ENCODE measurements around the gene IFT43. TPM values are rescaled to one million over a fixed set of nuclear protein-coding genes. Genes with fewer than 3 reads are reported as not detected.

Gene IFT43
- total RNA-seq, 1 donor from 2014 or later: 39.9 TPM

DNA sequence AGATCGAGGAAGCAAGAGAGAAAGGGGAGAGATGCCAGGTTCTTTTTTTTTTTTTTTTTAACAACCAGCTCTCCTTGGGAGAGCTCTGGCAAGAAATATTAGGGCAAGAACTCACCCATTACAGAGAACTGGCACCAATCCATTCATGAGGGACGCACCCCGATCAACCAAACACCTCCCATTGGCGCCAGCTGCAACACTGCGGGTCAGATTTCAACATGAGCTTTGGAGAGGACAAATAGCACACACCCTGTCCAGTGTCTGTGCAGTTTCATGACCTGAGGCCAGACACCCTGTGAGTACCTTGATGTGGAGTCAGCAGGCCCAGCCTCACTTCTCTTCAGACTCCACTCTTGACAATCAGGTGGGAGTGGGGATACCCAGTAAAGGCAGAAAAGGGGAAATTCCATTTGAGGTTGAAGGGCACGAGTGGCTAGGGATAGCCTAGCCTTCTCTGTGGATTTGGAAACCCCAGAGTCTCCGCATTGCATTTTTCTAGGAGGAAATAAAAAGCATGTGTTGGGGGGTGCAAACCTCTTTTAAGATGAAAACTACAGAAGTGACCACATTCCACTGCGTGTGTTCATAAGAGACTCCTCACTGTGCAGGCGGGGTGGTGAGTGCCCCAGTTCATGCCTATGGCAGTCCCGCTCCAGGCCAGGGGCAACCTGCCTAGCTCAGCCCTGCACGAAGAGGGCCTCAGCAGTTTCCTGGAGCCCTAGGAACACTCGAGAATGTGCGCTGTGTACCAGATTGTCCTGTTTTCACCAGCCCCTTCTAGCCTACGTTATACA lies 123.7 kb downstream of the IFT43 start:
- no peak for DNase-seq (ENCODE audit: low spot score)

DNA sequence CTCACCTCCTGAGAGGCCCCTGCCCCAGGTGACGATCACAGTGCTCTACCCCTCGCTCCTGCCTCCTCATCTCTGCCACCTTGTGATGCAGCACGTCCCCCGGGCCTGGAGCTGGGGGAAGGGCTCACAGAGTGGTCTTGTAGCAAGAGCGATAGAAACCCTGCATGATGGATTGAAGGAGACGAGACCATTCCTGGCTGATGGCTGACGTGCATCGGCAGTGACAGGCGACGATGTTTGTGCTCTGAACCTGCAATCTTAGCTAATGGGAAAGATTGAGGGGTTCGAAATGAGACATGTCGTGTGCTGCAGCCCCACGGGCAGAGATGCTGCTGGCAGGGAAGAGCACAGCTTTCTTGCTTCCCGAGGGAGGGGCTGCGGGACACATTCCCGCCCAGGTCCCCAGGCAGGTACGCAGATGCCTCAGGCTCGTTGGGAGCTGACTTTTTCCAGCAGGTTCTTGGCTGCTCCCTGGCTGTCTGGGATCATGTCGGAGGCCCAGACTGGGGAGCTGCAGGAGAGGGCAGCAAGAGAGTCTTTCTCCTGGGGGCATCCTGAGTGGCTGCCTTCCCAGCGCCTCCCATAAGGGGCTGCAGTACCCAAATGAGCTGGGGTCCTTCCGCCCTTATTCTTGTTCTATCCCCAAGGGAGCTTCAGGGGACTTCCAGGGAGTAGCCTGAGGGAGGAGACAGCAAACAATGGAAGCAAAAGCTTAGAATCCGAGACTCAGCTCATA lies 127.5 kb downstream of the IFT43 start:
- no peak for DNase-seq (ENCODE audit: low spot score)

GRCh38 chr14:76113691-76114090 lies 128.1 kb downstream of the IFT43 start:
- no peak for DNase-seq (ENCODE audit: low spot score)

DNA sequence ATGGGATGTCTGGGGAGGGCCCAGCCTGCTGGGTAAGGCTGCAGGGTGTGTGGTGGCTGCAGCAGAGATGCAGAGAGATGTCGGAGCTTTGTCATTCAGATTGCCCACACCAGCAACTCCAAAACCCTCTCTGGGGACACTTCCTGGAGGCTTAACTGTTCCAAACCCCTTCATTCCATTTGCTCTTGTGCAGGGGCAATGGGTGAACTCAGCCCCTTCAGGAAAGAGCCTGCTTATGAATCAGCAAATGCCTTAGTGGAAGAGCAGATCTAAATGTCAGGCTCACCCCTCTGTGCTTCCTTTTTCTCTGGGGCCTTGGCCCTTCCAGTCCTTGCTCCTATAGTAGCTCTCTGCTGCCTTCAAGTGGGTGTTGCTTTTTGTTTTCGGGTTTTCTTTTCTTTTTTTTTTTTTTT lies 129.5 kb downstream of the IFT43 start:
- no peak for DNase-seq (ENCODE audit: low spot score)

DNA sequence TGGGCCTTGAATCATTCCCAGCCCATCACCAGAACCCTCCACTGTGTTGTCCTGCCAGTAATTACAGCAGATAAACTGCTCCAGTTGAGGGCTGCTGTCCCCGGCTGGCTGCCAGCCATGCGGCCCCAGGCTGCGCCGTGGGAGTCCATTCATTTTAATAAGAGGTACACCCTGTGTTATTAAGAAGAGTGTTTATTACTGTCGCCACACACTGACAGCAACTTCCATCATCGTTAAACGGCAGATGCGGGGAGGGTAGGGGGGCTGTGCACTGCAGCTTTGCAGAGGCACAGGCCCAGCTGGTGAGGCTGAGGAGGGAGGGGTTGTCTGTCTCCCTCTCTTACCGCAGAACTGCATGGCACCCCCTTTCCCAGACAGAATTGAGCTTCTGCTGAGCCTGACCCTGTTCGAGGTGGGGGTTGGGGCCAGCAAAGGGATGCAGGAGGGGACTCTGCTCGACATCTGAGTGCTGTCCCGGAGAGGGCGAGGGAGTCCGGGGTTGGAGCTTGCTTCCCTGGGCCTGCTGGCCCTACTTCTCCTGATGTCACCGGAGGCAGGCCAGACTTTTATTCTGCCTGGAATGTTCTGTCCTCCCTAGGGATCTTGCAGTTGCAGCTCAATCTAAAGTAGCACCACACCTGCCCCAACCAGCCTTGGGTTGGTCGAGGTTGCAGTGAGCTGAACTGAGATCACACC lies 132.4 kb downstream of the IFT43 start:
- DNase-seq (ENCODE audit: low spot score): no peak

GRCh38 chr14:76118594-76118993 lies 133.0 kb downstream of the IFT43 start:
- DNase-seq (ENCODE audit: low spot score): no peak

GRCh38 chr14:76121089-76121748 lies 135.7 kb downstream of the IFT43 start:
- no peak for DNase-seq (ENCODE audit: low spot score)

DNA sequence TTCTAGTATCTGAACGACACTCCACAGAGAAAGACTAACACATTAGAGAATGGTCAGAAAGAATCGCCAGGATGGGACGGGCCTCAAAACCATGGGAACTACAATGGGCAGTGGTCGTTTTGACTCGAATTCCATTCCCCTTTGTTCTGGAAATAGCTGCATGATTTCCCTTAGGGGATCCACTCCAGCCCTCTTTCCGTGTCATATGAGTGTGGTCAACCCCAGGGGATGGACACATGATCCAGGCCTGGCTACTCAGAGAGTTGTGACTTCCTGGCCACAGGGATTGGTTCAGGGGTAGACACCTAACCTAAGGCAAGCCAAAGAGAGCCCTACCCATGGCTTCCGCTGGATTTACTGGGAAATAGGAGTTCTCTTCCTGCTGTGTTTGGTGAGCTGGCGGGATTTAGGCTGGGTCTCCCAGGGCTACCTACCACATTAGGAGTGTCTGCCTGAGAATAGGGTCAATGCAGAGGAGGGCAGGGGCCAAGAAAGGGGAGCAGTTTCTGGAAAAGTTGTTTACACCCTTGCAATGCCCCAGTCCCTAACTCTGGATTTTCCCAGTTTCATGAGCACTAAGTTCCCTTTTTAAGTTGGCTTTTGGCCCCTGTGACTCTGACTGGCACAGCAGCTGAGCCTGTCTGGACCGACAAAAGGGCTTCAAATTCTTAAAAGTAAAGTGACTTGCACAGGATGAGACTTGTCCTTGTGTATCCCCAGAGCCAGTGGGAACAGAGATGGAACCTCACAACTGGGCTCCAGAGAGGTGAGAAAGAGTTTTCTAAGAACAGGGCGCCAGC lies 138.1 kb downstream of the IFT43 start:
- no peak for DNase-seq (ENCODE audit: low spot score)

DNA sequence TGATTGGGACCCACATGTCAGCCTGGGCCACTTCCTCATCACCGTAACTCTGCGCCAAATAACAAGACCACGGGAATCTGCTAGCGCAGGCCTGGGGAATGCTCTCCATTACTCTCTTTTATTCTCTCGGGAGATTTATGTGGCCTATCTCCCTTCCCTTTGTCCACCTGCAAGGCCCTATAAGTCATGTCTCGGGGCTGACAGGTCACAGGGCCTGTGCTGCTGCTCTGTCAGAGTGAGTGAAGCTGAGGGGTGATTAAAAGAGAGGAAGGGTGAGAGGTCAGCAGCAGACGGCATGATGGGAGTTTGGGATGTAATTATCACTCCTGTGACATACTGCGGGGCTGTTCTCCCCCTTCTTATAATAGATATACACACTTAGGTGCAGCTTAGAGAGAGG lies 139.9 kb downstream of the IFT43 start:
- no peak for DNase-seq (ENCODE audit: low spot score)

DNA sequence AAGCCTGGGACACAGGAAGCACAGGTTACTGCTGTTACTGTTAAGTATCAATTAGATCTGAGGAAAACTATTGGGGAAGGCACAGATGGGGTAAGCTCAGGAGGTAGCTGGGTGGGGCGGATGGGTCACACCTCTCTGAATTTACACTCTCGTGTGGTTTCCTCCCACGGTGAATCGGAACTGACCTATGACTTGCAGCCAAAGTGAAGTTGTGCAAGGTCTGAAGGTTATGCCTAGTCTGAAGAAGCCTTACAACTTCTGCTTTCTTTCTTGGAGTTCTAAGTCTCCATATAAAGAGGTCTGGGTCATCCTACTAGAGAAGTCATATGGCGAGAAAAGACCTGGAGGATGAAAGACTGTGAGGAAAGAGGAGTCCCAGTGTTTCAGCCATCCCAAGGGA lies 140.5 kb downstream of the IFT43 start:
- no peak for DNase-seq (ENCODE audit: low spot score)

GRCh38 chr14:76129851-76130576 lies 144.5 kb downstream of the IFT43 start:
- no peak for DNase-seq (ENCODE audit: low spot score)

DNA sequence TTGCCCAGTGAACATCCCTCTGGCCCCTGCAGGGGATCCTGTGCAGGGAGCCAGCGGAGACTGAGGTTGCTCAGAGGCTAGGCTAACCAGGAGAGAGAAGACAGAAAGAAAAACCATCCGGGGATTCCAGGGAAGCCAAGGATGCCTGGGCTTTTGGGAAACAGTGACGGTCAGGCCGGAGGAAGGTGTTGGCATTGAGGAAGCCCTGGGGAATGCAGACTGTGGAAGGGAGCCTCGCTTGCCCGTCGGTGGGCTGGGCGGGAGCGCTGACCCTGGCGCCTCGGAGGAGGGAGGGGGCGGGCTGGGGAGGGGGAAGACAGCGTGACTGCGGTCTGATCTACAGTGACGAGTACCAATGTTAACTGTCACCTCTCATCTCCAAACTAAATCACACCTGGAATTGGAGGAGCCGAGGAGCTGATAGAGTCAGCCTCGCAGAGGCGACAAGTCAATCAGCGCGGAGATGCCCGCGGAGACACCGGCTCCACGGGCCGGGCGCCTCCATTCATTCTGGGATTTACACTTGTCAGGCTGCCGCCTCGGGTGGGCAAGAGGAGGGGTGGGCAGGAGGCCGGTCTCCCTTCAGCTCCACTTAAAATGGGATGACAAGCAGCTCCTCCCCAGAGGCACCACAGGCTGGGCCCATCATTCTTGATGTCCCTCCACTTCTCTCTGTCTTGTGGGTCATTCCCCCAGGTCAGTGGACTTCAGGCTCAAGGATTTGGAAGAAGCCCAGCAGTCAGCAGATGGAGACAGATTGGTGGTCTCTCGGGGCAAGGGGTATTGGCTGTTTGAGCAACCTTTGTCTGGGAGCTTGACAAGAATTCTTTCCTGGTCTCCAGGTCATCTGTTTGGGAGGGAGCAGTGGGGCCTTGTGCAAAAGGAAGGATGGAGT lies 145.8 kb downstream of the IFT43 start:
- DNase-seq (ENCODE audit: low spot score): no peak

DNA sequence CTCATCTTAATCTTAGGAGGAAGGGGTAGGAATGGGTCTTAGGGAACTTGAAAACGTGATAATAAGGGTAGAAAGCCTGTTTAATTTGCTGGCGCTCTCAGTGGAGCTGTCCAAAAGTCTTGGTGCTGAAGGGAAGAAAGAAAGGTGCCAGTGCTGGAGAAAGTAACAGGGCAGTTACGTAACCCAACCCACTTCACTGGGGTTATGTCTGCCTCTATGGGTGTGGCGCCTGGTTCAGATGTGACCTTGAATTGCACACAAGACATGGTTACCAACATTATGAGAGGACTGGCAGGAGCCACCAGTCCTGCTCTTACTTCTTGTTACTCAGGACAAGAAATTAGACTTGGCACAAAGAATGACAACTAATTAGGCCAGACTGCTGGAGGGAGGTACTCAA lies 147.5 kb downstream of the IFT43 start:
- DNase-seq (ENCODE audit: low spot score): no peak

Other genes starting within 250 kb of the IFT43 start
- 315 TPM for gene TGFB3, start 3.8 kb upstream of the IFT43 start, total RNA-seq
- 62.4 TPM for gene GPATCH2L, start 166.2 kb downstream of the IFT43 start, total RNA-seq